Measurements from ENCODE around the gene METTL25B.

- TF ChIP-seq CTCF (IDR thresholded peaks at IDR 0.05; ENCODE audit: extremely low read depth in 1 of 2, insufficient read depth in 1 of 2, low read depth in 1 of 2, low read length in 2 of 2) (peak; percentile 87 to 93), EZH2 (IDR thresholded peaks at IDR 0.05; ENCODE audit: borderline replicate concordance, low read depth, low read length, severe bottlenecking) (no peak), POLR2A (IDR thresholded peaks at IDR 0.05; ENCODE audit: low read depth, low read length) (no peak)
Observed at GRCh38 chr1:156689035-156689952, 39.0 kb upstream of the METTL25B start.

All from endothelial cell of umbilical vein (primary cell).